Measurements from ENCODE around the gene PDX1. TPM values are rescaled to one million over a fixed set of nuclear protein-coding genes. Genes with fewer than 3 reads are reported as not detected.

PDX1 gene
- total RNA-seq, 1 experiment from 2014 or later: 1.7 TPM

DNA sequence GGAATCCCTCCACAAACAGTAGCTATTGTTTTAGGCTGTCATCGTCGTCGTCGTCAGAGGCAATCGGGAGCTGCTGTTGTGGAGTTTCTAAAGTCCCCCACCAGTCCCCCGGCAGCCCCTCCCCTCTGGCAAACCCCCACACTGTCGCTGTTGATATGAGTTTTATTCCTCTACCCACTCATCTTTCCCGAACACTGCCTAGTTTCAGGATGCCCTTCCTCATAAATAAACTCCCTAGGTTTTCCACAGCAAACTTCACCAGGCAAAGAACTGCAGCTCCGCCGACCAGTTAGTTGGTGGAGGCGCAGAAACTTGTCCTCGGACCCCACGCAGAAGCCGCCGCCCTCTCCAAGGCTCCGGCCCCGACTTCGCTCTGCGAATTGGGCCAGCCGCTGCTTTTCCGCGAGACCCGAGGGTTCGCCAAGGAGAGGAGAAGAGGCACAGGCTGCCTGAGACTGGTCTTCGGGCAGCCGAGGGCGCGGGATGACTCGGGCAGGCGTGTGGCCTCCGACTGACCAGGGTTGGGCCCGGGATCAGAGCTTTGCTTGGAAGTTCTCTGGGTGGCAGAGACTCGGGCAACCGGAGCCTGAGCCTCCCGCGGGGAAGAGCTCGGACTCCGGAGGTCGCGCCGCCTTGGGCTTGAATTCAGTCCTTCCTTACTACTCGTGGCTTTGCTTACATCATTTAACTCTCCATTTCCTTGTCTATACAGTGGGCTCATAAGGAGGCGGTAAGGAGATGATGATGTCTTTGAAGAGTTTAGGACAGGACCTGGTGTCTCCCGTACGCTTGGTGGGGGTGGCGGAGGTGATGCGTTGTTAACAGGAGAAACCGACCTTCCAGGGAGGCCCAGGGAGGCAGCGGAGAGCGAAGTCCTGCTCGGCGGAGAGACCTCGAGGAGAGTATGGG, 7.9 kb downstream of the PDX1 start (continued):
- TF ChIP-seq ZNF274 (IDR thresholded peaks at IDR 0.05; ENCODE audit: low read depth, low read length): no peak

- no TSS peak for BruUV-seq (replicated peaks)
- RAD21 ChIA-PET (ENCODE audit: low non-redundant PET in 1 of 2, low total read pairs in 2 of 2, uncharacterized antibody in 2 of 2, unreplicated experiment in 2 of 2): no interaction called here
- TF ChIP-seq JUND (IDR thresholded peaks at IDR 0.05) (no peak), POLR2AphosphoS5 (IDR thresholded peaks at IDR 0.05; ENCODE audit: low read depth, low read length) (no peak), RAD21 (IDR thresholded peaks at IDR 0.05; ENCODE audit: low read depth) (no peak), CEBPB (IDR thresholded peaks at IDR 0.05; ENCODE audit: low read depth) (no peak), SIN3A (IDR thresholded peaks at IDR 0.05; ENCODE audit: low read depth) (no peak), SRF (IDR thresholded peaks at IDR 0.05; ENCODE audit: low read depth) (no peak), FOSL1 (IDR thresholded peaks at IDR 0.05; ENCODE audit: low read depth) (no peak)
- TF ChIP-seq, protein P1, sequence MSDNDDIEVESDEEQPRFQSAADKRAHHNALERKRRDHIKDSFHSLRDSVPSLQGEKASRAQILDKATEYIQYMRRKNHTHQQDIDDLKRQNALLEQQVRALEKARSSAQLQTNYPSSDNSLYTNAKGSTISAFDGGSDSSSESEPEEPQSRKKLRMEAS (IDR thresholded peaks at IDR 0.05): no peak
- Histone ChIP-seq H3K9me3 (ENCODE audit: control insufficient read depth in 1 of 2, insufficient read depth in 1 of 2, low read depth in 1 of 2, low read length in 2 of 2) (no peaks in the 10 kb centered on the region), H3K4me2 (ENCODE audit: low read length) (no peak overlapping the region), H3K27ac (ENCODE audit: low read depth, low read length) (no peak overlapping the region), H2AFZ (ENCODE audit: low read depth, low read length, poor library complexity, severe bottlenecking) (no peak overlapping the region), H4K20me1 (ENCODE audit: insufficient read depth) (no peaks in the 10 kb centered on the region), H3K27me3 (ENCODE audit: insufficient read depth, low read length) (no peaks in the 10 kb centered on the region), H3K79me2 (ENCODE audit: insufficient read depth, low read length) (no peaks in the 10 kb centered on the region), H3K36me3 (ENCODE audit: control insufficient read depth in 1 of 2, insufficient read depth in 2 of 2, low read length in 2 of 2) (no peaks in the 10 kb centered on the region), H3K9ac (ENCODE audit: low read length) (no peak overlapping the region), H3K4me3 (replicated peaks in 1 of 2; ENCODE audit: low read depth in 1 of 2, low read length in 2 of 2) (no peak overlapping the region), H3K9me2 (ENCODE audit: insufficient read depth) (no peaks in the 10 kb centered on the region), H3K4me1 (ENCODE audit: control insufficient read depth in 1 of 2, insufficient read depth in 2 of 2, low read length in 2 of 2) (no peaks in the 10 kb centered on the region)
- DNase-seq (ENCODE audit: low read depth, low spot score) (no peak), ATAC-seq (no peak)
- POLR2A ChIA-PET: no interaction called here
- intact Hi-C loops (cut with micrococcal nuclease): no loop called here
- CTCF ChIA-PET: no interaction called here
Measured at GRCh38 chr13:27928353-27928804, 8.6 kb downstream of the PDX1 start.

Data from HCT116 (cell line).